Gastrocnemius medialis (tissue), 4 donors: Measurements from ENCODE around the gene TINAG.

Experiments used
- POLR2A ChIP-seq, 2 donors: fragments of 450-650 bp; IDR thresholded peaks; one replicate each; pipeline ENCODE4 v1.6.1; 2017; ENCODE audit warnings: antibody characterized with exemption in 2 of 2, mild to moderate bottlenecking in 2 of 2, moderate library complexity in 2 of 2
- TF ChIP-seq, protein P1 (sequence below), 5 experiments: fragments of 450-650 bp in 3 of 5; fragments of 200-600 bp in 2 of 5; sonication (generic) in 2 of 5; IDR thresholded peaks in 4 of 5; conservative IDR thresholded peaks in 1 of 5; 1 replicate in 4 of 5; 2 replicates in 1 of 5; pipeline ENCODE4 v1.5.1; 2016 to 2019; ENCODE audit warnings: antibody characterized with exemption in 5 of 5, mild to moderate bottlenecking in 3 of 5, moderate library complexity in 3 of 5

DNA sequence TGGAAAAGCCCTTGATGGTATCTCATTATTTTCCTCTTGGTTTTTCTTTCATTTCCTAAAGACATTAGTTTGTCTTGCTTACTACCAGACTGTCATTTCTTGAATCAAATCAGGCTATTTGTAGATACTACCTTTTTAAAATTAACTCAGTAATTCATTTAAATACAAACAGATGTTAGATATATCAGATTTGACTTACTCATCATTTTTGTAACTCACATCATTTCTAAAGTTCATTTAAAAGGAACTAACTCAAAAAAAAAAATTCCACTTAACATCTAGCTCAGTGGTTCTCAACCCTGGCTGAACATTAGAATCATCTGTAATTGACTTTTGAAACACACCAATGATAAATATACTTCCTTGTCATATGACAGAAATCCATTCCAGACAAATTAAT lies 48.2 kb upstream of the TINAG start:
- TF ChIP-seq, protein P1, sequence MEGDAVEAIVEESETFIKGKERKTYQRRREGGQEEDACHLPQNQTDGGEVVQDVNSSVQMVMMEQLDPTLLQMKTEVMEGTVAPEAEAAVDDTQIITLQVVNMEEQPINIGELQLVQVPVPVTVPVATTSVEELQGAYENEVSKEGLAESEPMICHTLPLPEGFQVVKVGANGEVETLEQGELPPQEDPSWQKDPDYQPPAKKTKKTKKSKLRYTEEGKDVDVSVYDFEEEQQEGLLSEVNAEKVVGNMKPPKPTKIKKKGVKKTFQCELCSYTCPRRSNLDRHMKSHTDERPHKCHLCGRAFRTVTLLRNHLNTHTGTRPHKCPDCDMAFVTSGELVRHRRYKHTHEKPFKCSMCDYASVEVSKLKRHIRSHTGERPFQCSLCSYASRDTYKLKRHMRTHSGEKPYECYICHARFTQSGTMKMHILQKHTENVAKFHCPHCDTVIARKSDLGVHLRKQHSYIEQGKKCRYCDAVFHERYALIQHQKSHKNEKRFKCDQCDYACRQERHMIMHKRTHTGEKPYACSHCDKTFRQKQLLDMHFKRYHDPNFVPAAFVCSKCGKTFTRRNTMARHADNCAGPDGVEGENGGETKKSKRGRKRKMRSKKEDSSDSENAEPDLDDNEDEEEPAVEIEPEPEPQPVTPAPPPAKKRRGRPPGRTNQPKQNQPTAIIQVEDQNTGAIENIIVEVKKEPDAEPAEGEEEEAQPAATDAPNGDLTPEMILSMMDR (IDR thresholded peaks at IDR 0.05 in 4 of 5, conservative IDR thresholded peaks at IDR 0.05 in 1 of 5): no peak
- no peak for TF ChIP-seq POLR2A (IDR thresholded peaks at IDR 0.05)
